NK-92 treated with Interleukin-12 subunit alpha and Interleukin-12 subunit beta, amount 100 ng/mL, for 24 hours (cell line): ENCODE data around the gene RUNX1.

ENCODE experiments used
- DNase-seq: peaks from one replicate; lab custom pipeline; 2025; lab: John Stamatoyannopoulos, UW

Gene RUNX1

DNA sequence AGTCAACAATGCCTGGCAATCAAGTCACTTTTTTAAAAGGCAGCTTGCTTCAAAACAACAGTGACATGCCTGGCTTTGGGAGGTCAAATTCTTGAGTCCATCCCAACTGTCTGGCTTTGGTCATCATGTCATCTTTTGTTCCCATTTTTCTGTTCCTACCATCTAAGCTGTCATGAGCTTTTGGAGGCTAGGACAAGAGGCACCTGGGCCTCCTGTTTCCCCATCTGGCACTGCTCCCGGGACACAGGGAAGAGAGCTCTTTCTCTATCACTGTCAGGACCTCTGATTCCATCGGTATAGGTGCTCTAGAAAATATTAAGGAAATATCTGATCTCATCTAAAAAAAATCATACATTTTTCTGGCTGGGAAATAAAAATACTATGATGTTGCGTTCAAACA is 224.0 kb downstream of the RUNX1 start:
- no peak for DNase-seq

DNA sequence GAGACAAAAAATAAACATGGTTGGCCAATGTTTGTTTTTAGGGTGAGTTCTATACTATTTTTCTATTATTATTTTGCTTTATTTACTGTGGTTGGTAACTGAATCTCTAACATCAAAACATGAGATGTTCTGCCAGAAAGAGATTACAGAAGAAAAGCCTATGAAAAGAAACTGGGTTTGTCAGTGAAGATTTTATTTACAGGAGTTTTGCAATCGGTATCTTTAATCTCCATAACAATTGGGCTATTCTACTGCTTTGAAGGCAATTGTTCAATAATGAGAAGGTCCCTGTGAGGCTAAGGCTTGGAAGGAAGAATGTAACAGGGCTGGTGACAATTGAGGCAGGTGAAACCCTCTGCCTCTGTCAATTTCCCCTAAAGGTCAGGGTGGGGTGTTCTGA is 224.8 kb downstream of the RUNX1 start:
- DNase-seq = no peak

DNA sequence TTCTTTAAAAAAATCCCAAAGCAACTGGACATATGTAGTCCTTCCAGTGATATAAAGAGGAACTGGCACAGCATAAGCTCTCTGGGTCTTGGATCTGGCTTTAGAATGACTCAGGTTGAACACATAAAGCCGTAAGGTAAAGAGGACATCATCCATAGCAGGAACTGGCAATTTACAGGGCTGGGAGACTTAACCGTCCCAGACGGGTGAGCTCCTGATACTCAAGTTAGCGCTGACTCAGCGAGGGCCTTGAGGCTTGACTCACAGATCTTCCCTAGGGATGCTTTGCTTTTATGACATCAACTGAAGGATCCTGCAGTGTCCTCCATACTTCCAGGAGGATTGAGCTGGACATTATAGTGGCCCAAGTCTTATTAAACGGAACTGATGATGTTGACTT is 226.2 kb downstream of the RUNX1 start:
- DNase-seq = no peak

DNA sequence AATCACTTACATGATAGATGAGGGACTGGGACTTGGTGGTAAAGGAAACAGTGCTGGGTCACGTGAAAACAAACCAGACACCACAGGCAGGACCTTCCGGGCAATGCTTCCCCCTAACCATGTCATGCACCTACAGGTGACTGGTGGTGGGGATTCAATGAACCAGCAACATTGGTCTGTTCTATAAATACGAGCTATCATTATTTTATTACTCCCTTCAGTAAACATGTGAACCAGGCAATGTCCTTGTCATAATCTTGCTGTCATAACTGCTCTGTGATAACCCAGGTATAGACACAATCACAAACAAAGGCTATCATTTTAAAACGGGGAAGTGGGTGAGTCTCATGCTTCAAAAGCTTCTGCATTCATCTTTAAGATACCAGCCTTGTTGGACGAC is 226.9 kb downstream of the RUNX1 start:
- no peak for DNase-seq

DNA sequence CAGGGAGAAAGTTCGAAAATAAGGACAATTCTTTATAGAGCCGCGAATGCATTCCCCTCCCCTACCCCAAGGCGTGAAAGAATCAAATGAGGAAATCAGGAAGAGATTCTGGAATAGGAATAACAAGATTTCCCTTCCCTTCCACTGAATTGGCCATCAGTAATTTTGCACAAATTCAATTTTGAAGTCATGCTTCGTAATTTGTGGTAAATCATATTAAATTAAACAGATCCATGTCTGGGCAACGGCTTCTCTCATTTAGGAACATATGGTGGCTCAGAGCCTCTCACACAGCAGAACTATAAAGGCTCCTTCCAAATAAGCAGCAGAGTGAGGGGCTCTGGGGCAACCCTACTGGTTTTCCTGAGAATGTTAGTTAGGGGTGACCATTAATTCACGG is 227.4 kb downstream of the RUNX1 start:
- DNase-seq = no peak

DNA sequence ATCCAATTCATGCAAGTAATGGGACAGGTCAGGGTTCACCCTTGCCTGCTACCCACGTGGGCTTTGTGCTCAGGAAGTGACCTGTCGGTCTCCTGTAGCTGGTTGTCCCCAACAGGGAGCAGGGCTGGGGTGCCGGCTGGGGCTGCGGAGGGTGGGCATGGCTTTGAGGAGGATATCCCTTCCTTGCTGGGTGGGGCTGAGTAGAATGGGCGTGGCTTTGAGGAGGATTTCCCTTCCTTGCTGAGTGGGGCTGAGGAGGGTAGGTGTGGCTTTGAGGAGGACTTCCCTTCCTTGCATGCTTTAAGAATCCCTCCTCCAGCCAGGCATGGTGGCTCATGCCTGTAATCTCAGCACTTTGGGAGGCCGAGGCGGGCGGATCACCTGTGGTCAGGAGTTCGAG is 229.1 kb downstream of the RUNX1 start:
- no peak for DNase-seq

DNA sequence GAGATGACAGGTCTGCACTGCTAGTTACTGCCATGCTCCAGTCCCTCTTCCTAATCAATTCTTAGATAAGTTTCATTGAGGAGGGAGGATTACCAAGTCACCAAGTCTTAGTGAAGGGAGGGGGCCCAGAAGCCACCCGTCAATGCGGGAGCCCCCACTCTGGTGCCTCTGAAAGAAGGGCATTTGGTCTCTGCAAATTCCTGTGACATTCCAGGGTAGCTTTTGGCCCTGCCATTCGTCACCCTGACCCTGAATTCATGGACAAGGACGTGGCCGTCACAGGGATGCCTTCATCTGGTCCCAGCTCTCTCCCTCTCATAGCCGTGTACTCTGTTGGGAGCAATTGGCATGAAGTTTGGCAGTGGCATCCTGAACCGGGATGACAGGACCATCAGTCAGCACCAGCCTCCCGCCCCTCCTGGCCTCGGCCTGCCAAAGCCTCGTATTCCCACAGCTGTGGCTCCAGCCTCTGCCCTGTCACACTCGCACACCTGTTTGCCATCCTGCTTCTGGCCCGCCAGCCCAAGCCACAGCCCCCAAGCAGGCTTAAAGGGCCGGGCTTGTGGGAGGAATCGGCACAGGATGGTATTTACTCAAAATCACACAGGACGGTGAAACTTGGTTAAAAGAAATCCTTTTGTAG is 229.6 kb downstream of the RUNX1 start:
- no peak for DNase-seq

DNA sequence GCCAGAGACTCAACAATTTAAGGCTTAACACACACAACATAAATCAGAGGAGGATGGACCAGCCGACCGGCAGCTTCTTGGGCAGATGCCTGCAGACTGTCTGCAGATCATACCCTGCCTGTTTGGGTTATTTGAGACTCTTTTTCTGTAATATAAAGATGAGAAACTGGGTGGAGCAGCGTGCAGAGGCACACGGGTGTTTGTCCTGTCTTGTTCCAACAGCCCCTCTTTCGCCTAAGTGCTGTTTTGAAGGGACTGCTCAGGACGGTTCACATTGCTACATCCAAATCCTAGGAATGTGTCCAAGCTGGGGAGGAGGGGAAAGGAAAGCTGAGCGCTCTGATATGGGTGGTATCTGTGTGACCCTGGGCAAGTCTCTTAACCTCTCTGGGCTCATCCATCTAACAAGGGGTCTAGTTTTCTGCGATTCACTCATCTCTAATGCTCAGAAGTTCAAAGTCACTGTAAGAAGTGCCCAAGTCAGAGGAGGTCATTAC is 230.4 kb downstream of the RUNX1 start:
- DNase-seq = no peak

DNA sequence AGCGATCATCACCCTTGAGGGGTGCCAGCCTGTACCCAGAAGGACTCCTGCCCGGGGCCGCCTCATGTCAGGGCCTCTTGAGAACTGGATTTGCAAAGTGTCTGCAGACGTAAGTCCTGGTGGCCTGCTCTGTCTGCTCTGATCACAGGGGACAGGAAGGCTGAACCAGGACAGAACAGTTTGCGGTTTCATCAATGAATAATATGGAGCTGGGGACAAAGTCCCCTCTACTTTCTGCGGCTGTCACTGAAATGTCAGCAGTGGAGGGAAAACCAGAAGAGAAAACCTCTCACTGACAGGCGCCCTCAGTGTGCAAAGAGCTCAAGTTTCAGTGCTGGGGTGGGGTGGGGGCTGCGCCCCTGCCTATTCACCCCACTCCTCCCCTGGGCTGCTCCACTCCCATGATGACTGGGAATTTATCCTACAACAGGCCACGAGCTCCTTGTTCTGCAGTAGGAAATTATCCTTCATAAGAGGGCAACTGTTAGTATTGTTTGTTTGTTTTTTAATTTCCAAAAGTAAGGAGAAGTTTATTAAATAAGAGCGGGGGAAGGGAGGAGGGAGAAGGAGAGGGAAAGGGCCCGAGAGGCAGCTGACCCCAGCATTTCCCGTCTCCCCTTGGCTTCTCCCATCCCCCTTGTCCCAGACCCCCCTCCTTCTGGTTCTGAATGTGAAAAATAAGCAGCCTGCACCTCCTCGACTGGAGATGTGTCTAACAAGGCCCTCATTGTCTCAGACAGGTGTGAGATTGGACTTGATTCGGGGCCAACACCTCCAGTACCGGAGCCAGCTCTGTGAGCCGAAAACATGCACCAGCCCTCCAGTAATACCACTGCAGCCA is 231.1 kb downstream of the RUNX1 start:
- DNase-seq = no peak

DNA sequence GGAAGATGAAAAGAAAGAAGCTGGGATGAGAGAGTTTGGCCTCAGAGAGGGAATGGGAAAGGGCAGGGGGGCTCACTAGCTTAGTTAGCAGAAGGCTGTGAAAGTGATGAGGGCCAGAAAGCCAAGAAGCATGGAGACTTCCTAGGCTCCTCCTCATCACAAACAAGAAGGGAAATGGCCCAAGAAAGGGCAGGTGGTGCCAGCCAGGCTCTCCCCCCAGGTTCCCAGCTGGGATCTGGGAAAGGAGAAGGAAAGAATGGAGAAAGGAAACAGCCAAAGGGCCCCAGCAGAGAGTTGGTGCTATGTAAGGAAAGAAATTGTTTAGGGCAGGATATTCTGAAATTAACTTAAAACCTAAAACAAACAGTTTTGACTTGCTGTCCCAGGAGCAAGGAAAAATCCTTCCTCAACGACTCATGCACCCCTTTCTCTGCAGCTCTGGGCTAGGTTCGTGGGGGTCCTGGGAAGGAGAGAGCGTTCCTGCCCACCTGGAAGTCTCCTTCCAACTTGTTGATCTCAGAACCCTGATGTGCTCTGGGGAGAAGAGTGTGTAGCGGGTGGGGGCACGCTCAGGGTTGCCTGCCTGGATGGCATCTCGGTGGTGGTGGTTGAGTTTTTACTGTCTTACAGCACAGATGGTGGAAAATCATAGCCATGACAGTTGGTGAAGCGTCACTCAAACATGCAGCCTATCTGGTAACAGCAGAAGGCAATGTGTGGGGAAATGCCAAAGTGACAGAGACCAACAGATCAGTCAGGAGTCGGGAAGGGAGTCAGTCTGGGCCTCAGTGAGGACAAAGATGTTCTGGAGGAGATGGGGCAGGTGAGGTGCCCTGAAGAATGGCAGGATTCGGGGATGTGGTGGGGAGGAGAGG is 233.0 kb downstream of the RUNX1 start:
- DNase-seq = no peak

DNA sequence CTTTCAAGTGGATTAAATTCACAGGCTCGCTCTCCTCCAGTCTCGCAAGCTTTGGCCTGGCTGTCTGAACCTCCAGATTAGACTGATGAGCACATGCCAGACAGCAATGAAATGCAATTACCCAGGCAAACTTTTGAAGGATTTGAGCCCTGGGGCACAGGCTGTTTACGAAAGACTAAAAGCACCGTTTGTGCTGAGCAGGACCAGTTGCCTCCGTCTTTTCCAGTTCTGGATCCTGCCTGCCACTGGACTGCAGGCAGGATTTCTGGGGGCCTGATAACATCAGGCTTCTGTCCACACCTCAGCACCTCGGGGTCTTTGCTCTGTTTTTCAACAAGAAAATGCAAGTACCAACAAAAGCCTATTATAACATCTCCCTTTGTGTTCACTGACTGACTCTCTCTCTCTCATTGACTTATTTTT is 234.6 kb downstream of the RUNX1 start:
- no peak for DNase-seq

DNA sequence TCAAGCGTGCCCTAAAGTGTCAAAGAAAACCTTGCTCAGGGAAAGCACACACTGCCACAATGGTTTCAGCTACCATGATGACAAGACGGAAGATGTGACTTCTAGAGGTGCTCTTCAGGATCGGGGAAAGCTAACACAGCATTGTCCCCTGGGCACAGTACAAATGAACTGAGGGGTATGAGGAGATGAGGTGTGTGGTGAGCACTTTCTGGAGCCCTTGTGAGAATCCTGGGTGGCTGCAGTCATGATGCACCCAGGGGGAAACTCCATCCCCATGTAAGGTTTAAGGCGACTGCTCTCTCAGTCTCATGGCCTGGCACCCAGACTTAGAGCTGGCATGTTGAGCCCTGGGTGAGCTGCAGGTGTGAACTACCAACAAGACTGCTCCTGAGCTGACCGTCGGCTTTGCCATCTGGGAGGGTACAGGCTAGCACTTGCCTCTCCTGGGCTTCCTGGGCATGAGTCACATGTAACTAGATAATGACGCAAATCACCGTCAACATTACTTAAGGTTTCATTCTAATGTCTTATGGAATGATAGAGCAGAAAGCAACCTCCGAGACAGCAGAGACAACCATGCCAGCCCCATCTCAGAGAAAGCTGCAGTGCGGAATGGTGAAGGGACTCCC is 235.7 kb downstream of the RUNX1 start:
- no peak for DNase-seq

DNA sequence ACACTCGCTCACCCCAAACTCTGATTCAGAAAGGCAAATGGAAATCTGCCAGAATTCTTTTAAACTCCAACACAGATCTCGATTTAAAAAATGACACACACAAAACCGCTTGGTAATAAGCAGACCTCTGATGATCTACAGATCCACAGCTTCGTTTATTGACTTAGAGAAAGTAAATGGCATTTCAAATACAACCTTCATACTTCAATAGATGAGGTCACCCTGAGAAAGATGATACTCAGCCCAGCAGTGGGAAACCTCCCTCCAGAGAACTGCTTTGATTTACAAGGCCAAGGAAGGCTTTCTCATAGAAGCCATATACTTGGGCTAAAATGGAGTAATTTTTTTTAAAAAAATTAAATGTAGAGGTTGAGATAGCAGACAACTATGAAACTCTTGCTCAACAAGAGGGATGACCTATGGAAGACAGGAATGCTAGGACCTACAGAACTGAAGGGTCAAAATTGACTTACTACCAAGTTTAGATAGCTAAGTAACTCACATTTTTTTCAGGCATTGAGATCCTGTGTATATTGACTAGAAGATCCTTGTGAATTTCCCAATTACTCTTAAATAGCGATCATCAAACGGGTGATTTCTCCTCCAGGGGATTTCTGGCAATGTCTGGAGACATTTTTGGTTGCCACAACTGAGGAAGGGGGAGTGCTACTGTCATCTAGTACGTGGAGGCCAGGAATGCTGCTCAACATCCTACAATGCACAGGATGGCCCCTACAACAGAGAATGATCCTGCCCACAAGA is 236.4 kb downstream of the RUNX1 start:
- DNase-seq = no peak

DNA sequence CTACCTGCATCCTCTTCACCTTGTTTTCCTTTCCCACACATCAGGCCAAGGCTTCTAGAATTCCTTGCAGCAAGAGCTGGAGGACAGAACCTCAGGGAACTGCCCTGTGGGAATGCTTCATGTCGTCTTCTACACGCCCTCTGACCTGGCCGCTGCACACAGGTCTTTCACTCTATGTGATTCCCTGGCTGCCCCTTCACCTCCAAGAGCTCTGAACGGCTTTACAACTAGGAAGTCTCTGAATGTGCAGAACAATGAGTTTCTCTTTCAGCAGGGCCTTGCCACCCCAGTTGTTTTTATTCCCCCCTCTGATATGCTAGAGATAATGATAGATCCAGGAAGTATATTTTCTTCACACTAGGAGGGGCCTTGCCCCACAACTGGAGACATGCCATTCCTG is 237.7 kb downstream of the RUNX1 start:
- no peak for DNase-seq

DNA sequence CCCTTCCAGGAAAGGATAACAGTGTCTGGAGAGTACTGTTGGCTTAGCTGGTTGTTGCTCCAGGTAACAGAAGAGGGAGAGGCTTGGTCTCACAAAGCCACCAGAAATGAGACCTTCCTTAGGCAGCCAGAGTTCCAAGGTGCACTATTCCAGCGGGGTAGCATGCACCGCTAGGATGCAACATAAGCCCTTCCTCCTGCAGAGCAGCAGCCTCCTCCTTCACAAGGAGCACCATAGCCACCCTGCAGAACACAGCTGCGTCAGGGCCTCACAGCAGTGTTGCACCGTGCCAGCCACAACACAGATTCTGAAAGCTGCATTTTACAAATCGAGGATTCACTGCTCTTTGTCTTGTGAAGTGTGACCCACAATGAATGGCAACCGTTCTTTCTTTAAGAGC is 238.3 kb downstream of the RUNX1 start:
- no peak for DNase-seq

DNA sequence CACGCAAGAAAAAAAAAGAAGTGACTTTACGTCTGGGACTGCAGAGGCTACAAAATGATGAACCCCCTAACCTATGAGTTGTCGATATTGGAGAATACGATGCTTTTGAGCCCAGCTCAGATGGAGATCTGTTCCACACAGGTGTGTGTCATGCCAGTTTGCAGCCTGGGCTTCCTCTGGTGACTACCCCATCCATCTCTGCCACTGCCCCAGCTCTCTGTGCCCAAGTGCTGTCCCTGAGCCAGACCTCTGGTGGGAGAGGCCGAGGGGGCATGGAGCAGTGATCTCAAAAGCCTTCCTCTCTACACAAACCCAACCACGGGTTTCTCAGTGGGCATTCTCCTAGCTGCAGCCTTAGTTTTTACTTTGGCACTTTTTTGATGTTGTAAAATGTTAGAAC is 239.3 kb downstream of the RUNX1 start:
- no peak for DNase-seq

DNA sequence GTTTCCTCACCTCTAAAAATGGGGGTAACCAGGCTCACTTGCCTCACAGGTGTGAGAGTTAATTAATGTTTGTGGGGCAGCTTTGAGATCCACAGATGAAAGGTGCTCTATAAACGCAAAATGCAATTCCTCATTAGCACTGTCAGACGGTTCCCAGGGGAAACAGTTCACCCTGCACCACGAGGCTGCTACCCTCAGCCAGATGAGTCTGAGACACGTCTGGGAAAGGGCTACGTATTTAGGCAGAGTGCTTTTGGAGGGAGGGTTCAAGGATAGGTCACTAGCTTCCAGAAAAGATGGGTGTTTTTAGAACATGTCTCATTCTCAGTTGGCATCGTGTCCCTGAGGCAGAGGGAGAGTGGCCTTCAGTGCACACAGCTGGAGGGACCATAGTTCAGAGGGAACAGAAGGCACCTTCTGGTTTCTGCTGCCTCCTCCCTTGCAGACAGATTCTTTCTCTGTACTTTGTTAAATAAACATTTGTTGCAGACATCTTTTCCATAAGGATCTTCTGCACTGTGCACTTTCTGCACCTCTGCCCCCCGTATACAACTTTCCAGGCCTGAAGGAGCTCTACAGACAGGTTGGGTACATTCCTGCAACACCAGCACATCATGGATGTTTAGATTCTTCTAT is 240.4 kb downstream of the RUNX1 start:
- no peak for DNase-seq

DNA sequence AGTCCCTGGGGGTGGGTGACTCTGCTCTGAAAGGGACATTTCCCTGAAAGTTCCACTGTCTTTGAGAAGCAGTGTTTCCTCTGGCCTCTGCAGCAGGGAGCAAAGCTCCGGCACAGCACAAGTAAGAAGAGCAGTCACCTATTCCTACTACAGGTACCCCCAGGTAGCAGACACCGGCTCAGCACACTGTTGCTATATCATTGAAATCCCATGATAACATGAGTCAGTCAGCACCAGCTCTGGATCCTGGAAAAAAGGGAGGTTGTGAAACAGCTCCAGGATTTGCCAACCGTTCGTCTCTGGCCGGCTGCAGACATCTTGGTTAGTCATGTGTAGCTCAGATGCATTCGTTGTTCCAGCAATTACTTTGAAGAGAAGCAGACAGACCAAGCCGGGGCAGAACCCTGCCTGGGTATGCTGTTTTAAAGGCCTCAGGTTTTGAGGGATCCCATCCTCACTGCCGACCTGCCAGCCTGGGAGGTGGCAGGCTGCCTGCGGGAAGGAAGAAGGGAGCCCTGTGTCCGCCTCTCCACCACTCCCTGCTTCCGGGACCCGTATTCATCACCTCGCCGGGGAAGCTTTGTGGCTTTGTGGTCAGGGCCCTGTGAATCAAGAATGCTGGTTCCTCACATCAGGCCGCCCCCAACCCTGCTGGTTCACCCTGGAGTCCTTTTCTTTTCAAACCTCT is 241.1 kb downstream of the RUNX1 start:
- peak; percentile 82 for DNase-seq

DNA sequence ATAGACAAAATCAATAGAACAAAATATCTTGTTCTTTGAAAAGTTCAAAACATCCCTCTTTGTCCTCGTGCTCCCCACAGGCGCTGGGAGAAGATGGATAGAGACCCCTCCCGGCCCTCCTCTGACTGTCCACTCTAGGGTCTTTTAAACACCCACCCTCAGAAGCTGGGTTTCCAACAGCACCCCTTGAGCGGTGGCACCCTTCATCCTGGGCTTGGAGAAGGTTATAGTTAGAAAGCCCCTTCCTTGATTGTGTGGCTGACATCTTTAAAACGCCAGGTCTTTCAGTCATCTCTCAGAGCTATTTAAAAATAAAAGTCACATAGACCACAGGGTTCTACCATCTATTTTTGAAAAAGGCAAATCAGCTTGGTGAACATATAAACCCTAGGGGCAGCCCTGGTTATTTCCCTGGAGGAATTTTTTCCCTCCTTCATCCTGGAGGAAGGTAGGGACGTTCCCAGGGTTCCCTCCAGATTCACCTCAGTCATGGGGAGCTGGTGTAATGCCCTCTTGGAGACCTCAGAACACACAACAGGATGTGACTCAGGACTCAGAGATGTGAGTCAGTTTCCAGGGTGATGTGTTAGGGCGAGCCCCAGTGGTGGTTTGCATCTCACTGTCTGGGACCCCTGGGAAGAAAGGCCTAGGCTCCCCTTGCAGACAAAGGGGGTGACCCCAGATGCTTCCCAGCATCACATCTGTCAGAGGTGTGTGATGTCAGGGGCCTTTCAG is 241.8 kb downstream of the RUNX1 start:
- DNase-seq = peak; percentile 76

DNA sequence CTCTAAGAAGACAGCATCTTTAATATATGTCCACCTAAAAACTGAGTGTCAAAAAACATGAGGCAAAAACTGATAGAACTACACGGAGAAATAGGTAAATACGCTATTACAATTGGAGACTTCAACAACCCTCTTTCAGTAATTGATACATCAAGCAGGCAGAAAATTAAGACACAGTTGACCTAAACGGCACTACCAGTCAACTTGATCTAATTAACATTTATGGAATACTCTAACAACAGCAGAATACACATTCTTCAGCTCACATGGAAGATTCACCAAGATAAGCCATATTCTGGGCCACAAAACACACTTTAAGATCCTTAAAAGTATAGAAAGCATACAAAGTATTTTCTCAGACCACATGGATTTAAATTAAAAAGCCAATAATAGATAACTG is 242.7 kb downstream of the RUNX1 start:
- DNase-seq = no peak
